Measurements from ENCODE around the gene CADPS2.

Gene CADPS2

GRCh38 chr7:122556873-122557542 is 329.3 kb downstream of the CADPS2 start:
- Mint-ChIP-seq H3K27ac (no peak overlapping the region), H3K9me3 (ENCODE audit: low read depth) (peaks cover 12% of the 10 kb centered on the region), H3K4me1 (ENCODE audit: low read depth) (no peaks in the 10 kb centered on the region), H3K27me3 (no peaks in the 10 kb centered on the region), H3K36me3 (no peaks in the 10 kb centered on the region), H3K4me3 (no peak overlapping the region)

- Mint-ChIP-seq H3K27me3 (no peaks in the 10 kb centered on the region), H3K4me1 (ENCODE audit: low read depth) (no peaks in the 10 kb centered on the region), H3K4me3 (no peak overlapping the region), H3K27ac (no peak overlapping the region), H3K36me3 (no peaks in the 10 kb centered on the region), H3K9me3 (ENCODE audit: low read depth) (peaks cover 12% of the 10 kb centered on the region)
Measured at GRCh38 chr7:122556219-122556618, 330.0 kb downstream of the CADPS2 start.

- Mint-ChIP-seq H3K4me1 (ENCODE audit: low read depth) (no peaks in the 10 kb centered on the region), H3K27ac (no peak overlapping the region), H3K4me3 (no peak overlapping the region), H3K27me3 (no peaks in the 10 kb centered on the region), H3K36me3 (no peaks in the 10 kb centered on the region), H3K9me3 (ENCODE audit: low read depth) (peaks cover 12% of the 10 kb centered on the region)
Measured at GRCh38 chr7:122553761-122554160, 332.5 kb downstream of the CADPS2 start.

GRCh38 chr7:122552769-122553168 is 333.5 kb downstream of the CADPS2 start:
- H3K4me1 Mint-ChIP-seq (ENCODE audit: low read depth) = no peaks in the 10 kb centered on the region
- H3K27ac Mint-ChIP-seq = no peak overlapping the region
- H3K9me3 Mint-ChIP-seq (ENCODE audit: low read depth) = peaks cover 12% of the 10 kb centered on the region
- no peaks in the 10 kb centered on the region for H3K27me3 Mint-ChIP-seq
- H3K4me3 Mint-ChIP-seq = no peak overlapping the region
- no peaks in the 10 kb centered on the region for H3K36me3 Mint-ChIP-seq

- H3K4me3 Mint-ChIP-seq = no peak overlapping the region
- peaks cover 8% of the 10 kb centered on the region for H3K9me3 Mint-ChIP-seq (ENCODE audit: low read depth)
- no peak overlapping the region for H3K27ac Mint-ChIP-seq
- no peaks in the 10 kb centered on the region for H3K36me3 Mint-ChIP-seq
- no peaks in the 10 kb centered on the region for H3K4me1 Mint-ChIP-seq (ENCODE audit: low read depth)
- H3K27me3 Mint-ChIP-seq = no peaks in the 10 kb centered on the region
Measured at GRCh38 chr7:122550545-122550944, 335.7 kb downstream of the CADPS2 start.

- Mint-ChIP-seq H3K27me3 (no peaks in the 10 kb centered on the region), H3K9me3 (ENCODE audit: low read depth) (peaks cover 5% of the 10 kb centered on the region), H3K27ac (no peak overlapping the region), H3K4me1 (ENCODE audit: low read depth) (no peaks in the 10 kb centered on the region), H3K36me3 (no peaks in the 10 kb centered on the region), H3K4me3 (no peak overlapping the region)
Measured at GRCh38 chr7:122549578-122549977, 336.7 kb downstream of the CADPS2 start.

GRCh38 chr7:122546496-122546895 is 339.8 kb downstream of the CADPS2 start:
- H3K9me3 Mint-ChIP-seq (ENCODE audit: low read depth) = no peaks in the 10 kb centered on the region
- no peaks in the 10 kb centered on the region for H3K36me3 Mint-ChIP-seq

GRCh38 chr7:122544463-122544862 is 341.8 kb downstream of the CADPS2 start:
- no peaks in the 10 kb centered on the region for H3K36me3 Mint-ChIP-seq

More at GRCh38 chr7:122546496-122546895, 339.8 kb downstream of the CADPS2 start:
- no peaks in the 10 kb centered on the region for H3K4me1 Mint-ChIP-seq (ENCODE audit: low read depth)
- H3K27me3 Mint-ChIP-seq = no peaks in the 10 kb centered on the region
- no peak overlapping the region for H3K27ac Mint-ChIP-seq
- H3K4me3 Mint-ChIP-seq = no peak overlapping the region

GRCh38 chr7:122543891-122544290 is 342.4 kb downstream of the CADPS2 start:
- Mint-ChIP-seq H3K9me3 (ENCODE audit: low read depth) (no peaks in the 10 kb centered on the region), H3K27ac (no peak overlapping the region), H3K4me3 (no peak overlapping the region), H3K4me1 (ENCODE audit: low read depth) (no peaks in the 10 kb centered on the region), H3K36me3 (no peaks in the 10 kb centered on the region), H3K27me3 (no peaks in the 10 kb centered on the region)

More at GRCh38 chr7:122544463-122544862, 341.8 kb downstream of the CADPS2 start:
- Mint-ChIP-seq H3K27ac (no peak overlapping the region), H3K4me1 (ENCODE audit: low read depth) (no peaks in the 10 kb centered on the region), H3K9me3 (ENCODE audit: low read depth) (no peaks in the 10 kb centered on the region), H3K4me3 (no peak overlapping the region), H3K27me3 (no peaks in the 10 kb centered on the region)

GRCh38 chr7:122543166-122543565 is 343.1 kb downstream of the CADPS2 start:
- Mint-ChIP-seq H3K27me3 (no peaks in the 10 kb centered on the region), H3K27ac (no peak overlapping the region), H3K36me3 (no peaks in the 10 kb centered on the region), H3K4me1 (ENCODE audit: low read depth) (no peaks in the 10 kb centered on the region), H3K9me3 (ENCODE audit: low read depth) (no peaks in the 10 kb centered on the region), H3K4me3 (no peak overlapping the region)

GRCh38 chr7:122535086-122535485 is 351.2 kb downstream of the CADPS2 start:
- no peaks in the 10 kb centered on the region for H3K4me1 Mint-ChIP-seq (ENCODE audit: low read depth)
- H3K4me3 Mint-ChIP-seq = no peak overlapping the region
- H3K36me3 Mint-ChIP-seq = no peaks in the 10 kb centered on the region
- no peaks in the 10 kb centered on the region for H3K27me3 Mint-ChIP-seq
- no peak overlapping the region for H3K27ac Mint-ChIP-seq
- no peaks in the 10 kb centered on the region for H3K9me3 Mint-ChIP-seq (ENCODE audit: low read depth)

GRCh38 chr7:122532406-122533269 is 353.6 kb downstream of the CADPS2 start:
- Mint-ChIP-seq H3K4me3 (no peak overlapping the region), H3K36me3 (no peaks in the 10 kb centered on the region), H3K4me1 (ENCODE audit: low read depth) (no peaks in the 10 kb centered on the region), H3K9me3 (ENCODE audit: low read depth) (no peaks in the 10 kb centered on the region), H3K27ac (no peak overlapping the region), H3K27me3 (no peaks in the 10 kb centered on the region)

GRCh38 chr7:122528879-122529481 is 357.3 kb downstream of the CADPS2 start:
- Mint-ChIP-seq H3K27me3 (no peaks in the 10 kb centered on the region), H3K9me3 (ENCODE audit: low read depth) (no peaks in the 10 kb centered on the region), H3K27ac (no peak overlapping the region), H3K36me3 (no peaks in the 10 kb centered on the region), H3K4me3 (no peak overlapping the region), H3K4me1 (ENCODE audit: low read depth) (no peaks in the 10 kb centered on the region)

GRCh38 chr7:122525355-122525754 is 360.9 kb downstream of the CADPS2 start:
- no peaks in the 10 kb centered on the region for H3K4me1 Mint-ChIP-seq (ENCODE audit: low read depth)
- no peaks in the 10 kb centered on the region for H3K9me3 Mint-ChIP-seq (ENCODE audit: low read depth)
- no peaks in the 10 kb centered on the region for H3K36me3 Mint-ChIP-seq
- H3K27me3 Mint-ChIP-seq = no peaks in the 10 kb centered on the region
- no peak overlapping the region for H3K4me3 Mint-ChIP-seq
- H3K27ac Mint-ChIP-seq = no peak overlapping the region

- Mint-ChIP-seq H3K27ac (no peak overlapping the region), H3K4me1 (ENCODE audit: low read depth) (no peaks in the 10 kb centered on the region), H3K9me3 (ENCODE audit: low read depth) (no peaks in the 10 kb centered on the region), H3K27me3 (no peaks in the 10 kb centered on the region), H3K36me3 (no peaks in the 10 kb centered on the region), H3K4me3 (no peak overlapping the region)
Measured at GRCh38 chr7:122521767-122522166, 364.5 kb downstream of the CADPS2 start.

All from activated naive CD8-positive, alpha-beta T cell (primary cell).